ENCODE results near the gene UGT1A8. TPM values are rescaled to one million over a fixed set of nuclear protein-coding genes. Genes with fewer than 3 reads are reported as not detected.
"Not testable (repeated sequence)": the region's sequence is repeated elsewhere in the genome, so short reads cannot be mapped to it uniquely, and the experiment has no call there.

UGT1A8 gene
- total and polyA plus RNA-seq, 2 experiments from 2014 or later = 0.10 TPM; not detected in 1

DNA sequence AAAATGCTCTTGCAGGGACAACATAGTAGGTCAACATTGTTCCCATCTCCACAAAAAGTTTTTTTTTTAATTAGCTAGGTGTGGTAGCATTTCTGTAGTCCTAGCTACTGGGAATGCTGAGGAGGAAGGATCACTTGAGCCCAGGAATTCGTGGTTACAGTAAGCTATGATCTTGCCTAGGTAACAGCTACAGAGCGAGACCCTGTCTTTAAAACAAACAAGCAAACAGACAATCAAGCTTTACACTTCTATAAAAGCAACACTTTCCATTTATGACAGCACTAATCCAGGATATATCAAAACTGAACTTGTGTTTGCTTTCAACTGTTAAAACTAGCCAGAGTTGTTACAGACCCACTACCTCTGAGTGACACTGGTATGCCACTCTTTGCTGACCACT, 123.4 kb downstream of the UGT1A8 start:
- no peak for TF ChIP-seq EZH2phosphoT487 (IDR thresholded peaks at IDR 0.05; ENCODE audit: low read depth, severe bottlenecking, unreplicated experiment)
- TF ChIP-seq EZH2 (IDR thresholded peaks at IDR 0.05; ENCODE audit: borderline replicate concordance) = no peak
- TF ChIP-seq, protein P1, sequence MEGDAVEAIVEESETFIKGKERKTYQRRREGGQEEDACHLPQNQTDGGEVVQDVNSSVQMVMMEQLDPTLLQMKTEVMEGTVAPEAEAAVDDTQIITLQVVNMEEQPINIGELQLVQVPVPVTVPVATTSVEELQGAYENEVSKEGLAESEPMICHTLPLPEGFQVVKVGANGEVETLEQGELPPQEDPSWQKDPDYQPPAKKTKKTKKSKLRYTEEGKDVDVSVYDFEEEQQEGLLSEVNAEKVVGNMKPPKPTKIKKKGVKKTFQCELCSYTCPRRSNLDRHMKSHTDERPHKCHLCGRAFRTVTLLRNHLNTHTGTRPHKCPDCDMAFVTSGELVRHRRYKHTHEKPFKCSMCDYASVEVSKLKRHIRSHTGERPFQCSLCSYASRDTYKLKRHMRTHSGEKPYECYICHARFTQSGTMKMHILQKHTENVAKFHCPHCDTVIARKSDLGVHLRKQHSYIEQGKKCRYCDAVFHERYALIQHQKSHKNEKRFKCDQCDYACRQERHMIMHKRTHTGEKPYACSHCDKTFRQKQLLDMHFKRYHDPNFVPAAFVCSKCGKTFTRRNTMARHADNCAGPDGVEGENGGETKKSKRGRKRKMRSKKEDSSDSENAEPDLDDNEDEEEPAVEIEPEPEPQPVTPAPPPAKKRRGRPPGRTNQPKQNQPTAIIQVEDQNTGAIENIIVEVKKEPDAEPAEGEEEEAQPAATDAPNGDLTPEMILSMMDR (IDR thresholded peaks at IDR 0.05; ENCODE audit: poor library complexity) = no peak
- no peaks in the 10 kb centered on the region for H3K9me2 ChIP-seq (replicated peaks; ENCODE audit: insufficient read depth)
- WGBS (ENCODE audit: low lambda C conversion rate, missing lambda C conversion rate) = 63% methylated on average over 2 of the region's 2 CpGs

DNA sequence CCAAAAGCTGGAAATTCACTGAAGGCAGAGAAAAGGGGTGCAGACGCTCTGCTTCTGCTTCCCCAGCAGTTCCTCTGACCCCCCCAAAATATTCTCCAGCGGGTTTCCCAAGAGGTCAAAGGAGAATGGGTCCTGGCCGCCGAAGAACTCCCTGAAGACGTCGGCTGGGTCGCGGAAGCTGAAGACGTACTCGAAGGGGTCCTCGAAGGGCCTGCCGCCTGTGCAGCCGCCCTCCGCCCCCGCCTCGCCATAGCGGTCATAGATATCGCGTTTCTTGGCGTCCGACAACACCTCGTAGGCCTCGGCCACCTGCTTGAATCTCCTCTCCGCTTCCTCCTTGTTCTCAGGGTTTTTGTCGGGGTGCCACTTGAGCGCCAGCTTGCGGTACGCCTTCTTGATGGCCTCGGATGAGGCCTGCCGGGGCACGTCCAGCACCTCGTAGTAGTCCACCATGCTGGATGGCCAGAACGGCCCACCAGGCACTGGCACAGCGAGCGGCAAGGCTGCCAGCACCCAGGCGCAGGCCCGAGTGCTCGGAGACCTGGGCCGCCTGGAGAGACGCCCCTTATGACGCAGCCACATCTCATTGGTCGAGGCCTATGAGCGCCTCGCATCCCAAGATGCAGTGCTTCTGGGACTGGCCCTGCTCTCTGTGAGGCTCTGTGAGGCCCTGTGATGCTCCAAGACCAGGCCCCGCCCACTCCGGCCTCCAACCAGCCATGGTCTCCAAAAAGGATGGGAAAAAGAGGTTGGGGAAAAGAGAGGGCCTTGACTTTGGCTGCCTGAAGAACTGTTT, 126.2 kb downstream of the UGT1A8 start:
- WGBS (ENCODE audit: low lambda C conversion rate, missing lambda C conversion rate) = 97% methylated on average over 46 of the region's 46 CpGs
- H3K9me2 ChIP-seq (replicated peaks; ENCODE audit: insufficient read depth) = no peaks in the 10 kb centered on the region
- no peak for TF ChIP-seq EZH2 (IDR thresholded peaks at IDR 0.05; ENCODE audit: borderline replicate concordance)
- TF ChIP-seq EZH2phosphoT487 (IDR thresholded peaks at IDR 0.05; ENCODE audit: low read depth, severe bottlenecking, unreplicated experiment) = no peak
- TF ChIP-seq, protein P1 (IDR thresholded peaks at IDR 0.05; ENCODE audit: poor library complexity) = no peak

More for the DNA sequence above, 123.4 kb downstream of the UGT1A8 start:
- Histone ChIP-seq H3K4me2 (no peak overlapping the region), H3K4me3 (no peak overlapping the region), H3K36me3 (replicated peaks; ENCODE audit: insufficient read depth, low read depth) (no peaks in the 10 kb centered on the region), H4K20me1 (ENCODE audit: insufficient read depth, poor library complexity, severe bottlenecking) (no peaks in the 10 kb centered on the region), H3K4me1 (ENCODE audit: insufficient read depth) (peaks cover 5% of the 10 kb centered on the region), H2AFZ (no peak overlapping the region), H3K27me3 (no peaks in the 10 kb centered on the region), H3K79me2 (no peaks in the 10 kb centered on the region), H3K27ac (no peak overlapping the region), H3K9me3 (ENCODE audit: low read depth) (no peaks in the 10 kb centered on the region)
- DNase-seq (ENCODE audit: low spot score) = no peak

DNA sequence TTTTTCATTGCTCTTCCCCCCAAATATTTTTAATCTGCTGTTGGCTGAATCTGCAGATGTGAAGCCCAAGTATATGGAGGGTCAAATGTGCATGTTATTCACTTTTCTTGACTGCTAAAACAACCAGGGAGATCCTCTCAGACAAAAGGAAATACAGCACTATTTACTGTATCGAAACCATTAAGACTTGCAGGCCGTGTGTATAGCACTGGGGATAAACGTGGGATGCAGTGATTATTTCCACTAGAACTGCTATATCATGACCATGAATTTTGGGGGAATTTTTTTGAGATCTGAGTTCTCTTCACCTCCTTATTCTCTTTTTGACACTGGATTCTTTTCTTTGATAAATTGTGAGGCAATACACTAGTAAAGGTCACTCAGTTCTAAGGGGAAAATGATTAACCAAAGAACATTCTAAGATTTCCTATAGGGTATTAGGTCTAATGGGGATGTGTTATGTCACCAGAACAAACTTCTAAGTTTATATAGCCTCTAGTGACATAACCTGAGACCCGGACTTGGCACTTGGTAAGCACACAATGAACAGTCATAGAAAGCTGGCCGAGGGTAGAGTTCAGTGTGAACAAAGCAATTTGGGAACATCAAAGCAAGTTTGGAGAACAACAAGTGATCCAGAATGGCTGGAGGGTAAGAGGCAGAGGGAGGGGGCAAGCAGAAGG, 127.8 kb downstream of the UGT1A8 start:
- WGBS (ENCODE audit: low lambda C conversion rate, missing lambda C conversion rate) = 66% methylated on average over 5 of the region's 5 CpGs
- H3K4me3 ChIP-seq = no peak overlapping the region
- DNase-seq (ENCODE audit: low spot score) = peak; percentile 49

More for the DNA sequence above, 126.2 kb downstream of the UGT1A8 start:
- Histone ChIP-seq H3K27ac (no peak overlapping the region), H3K4me1 (ENCODE audit: insufficient read depth) (peaks cover 10% of the 10 kb centered on the region), H3K36me3 (replicated peaks; ENCODE audit: insufficient read depth, low read depth) (no peaks in the 10 kb centered on the region), H3K4me2 (no peak overlapping the region), H3K9me3 (ENCODE audit: low read depth) (no peaks in the 10 kb centered on the region), H3K79me2 (no peaks in the 10 kb centered on the region), H3K4me3 (no peak overlapping the region), H3K27me3 (no peaks in the 10 kb centered on the region), H2AFZ (no peak overlapping the region), H4K20me1 (ENCODE audit: insufficient read depth, poor library complexity, severe bottlenecking) (no peaks in the 10 kb centered on the region)
- no peak for DNase-seq (ENCODE audit: low spot score)

DNA sequence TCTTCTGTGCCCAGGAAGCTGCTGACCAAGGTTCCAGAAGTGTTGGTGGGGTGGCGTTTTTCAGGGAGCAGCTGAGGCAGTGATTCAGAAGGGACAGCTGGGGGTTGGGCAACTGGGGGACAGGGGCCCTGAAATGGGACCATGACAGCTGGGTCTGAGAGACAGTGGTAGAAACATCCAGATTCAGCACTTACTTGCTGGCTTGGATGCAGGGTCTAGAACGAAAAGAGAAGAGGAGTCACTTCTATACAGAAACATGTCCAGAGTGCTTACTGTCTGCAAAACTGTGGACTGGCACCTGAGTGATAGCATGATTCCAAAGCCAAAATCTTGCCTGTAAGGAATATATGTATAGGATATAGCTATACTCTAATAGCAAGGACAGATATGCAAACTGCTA, 128.4 kb downstream of the UGT1A8 start:
- WGBS (ENCODE audit: low lambda C conversion rate, missing lambda C conversion rate) = 57% methylated on average over 2 of the region's 2 CpGs
- peak overlapping the region; percentile 60 for H3K27ac ChIP-seq

More for the DNA sequence above, 127.8 kb downstream of the UGT1A8 start:
- Histone ChIP-seq H3K79me2 (no peaks in the 10 kb centered on the region), H2AFZ (no peak overlapping the region), H3K4me1 (ENCODE audit: insufficient read depth) (peaks cover 10% of the 10 kb centered on the region), H3K27ac (peak overlapping the region; percentile 60), H3K27me3 (no peaks in the 10 kb centered on the region), H3K4me2 (no peak overlapping the region), H3K9me3 (ENCODE audit: low read depth) (no peaks in the 10 kb centered on the region), H3K36me3 (replicated peaks; ENCODE audit: insufficient read depth, low read depth) (no peaks in the 10 kb centered on the region), H3K9me2 (replicated peaks; ENCODE audit: insufficient read depth) (no peaks in the 10 kb centered on the region), H4K20me1 (ENCODE audit: insufficient read depth, poor library complexity, severe bottlenecking) (no peaks in the 10 kb centered on the region)
- TF ChIP-seq, protein P1 (IDR thresholded peaks at IDR 0.05; ENCODE audit: poor library complexity) = no peak
- no peak for TF ChIP-seq EZH2phosphoT487 (IDR thresholded peaks at IDR 0.05; ENCODE audit: low read depth, severe bottlenecking, unreplicated experiment)
- TF ChIP-seq EZH2 (IDR thresholded peaks at IDR 0.05; ENCODE audit: borderline replicate concordance) = no peak

More for the DNA sequence above, 128.4 kb downstream of the UGT1A8 start:
- H4K20me1 ChIP-seq (ENCODE audit: insufficient read depth, poor library complexity, severe bottlenecking); H3K36me3 ChIP-seq (replicated peaks; ENCODE audit: insufficient read depth, low read depth); H2AFZ ChIP-seq; H3K9me2 ChIP-seq (replicated peaks; ENCODE audit: insufficient read depth); H3K27me3 ChIP-seq; H3K4me3 ChIP-seq; H3K4me1 ChIP-seq (ENCODE audit: insufficient read depth); H3K9me3 ChIP-seq (ENCODE audit: low read depth); H3K79me2 ChIP-seq; DNase-seq (ENCODE audit: low spot score): not testable (repeated sequence)
- H3K4me2 ChIP-seq = peak overlapping the region; percentile 16

Measured in hepatocyte (in vitro differentiated cells).